Esophagus (tissue), 2 donors: ENCODE measurements around the gene PREX1. TPM values are rescaled to one million over a fixed set of nuclear protein-coding genes. Genes with fewer than 3 reads are reported as not detected.

Source experiments
- H3K27ac ChIP-seq, 2 donors: one replicate each; pipeline ENCODE4 v1.5.1; 2013; ENCODE audit warnings: low read depth in 2 of 2, mild to moderate bottlenecking in 2 of 2, inconsistent platforms in 1 of 2, low read length in 1 of 2, moderate library complexity in 1 of 2
- H3K27me3 ChIP-seq, 2 donors: one replicate each; pipeline ENCODE4 v1.6.1; 2013; ENCODE audit warnings: low read length in 2 of 2, control low read depth in 1 of 2, mild to moderate bottlenecking in 1 of 2; ENCODE audit not compliant: insufficient read depth in 2 of 2, control insufficient read depth in 1 of 2
- H3K36me3 ChIP-seq, 2 donors: one replicate each; pipeline ENCODE4 v1.6.1; 2013; ENCODE audit warnings: low read length in 1 of 2; ENCODE audit not compliant: control insufficient read depth in 2 of 2, insufficient read depth in 2 of 2
- H3K4me1 ChIP-seq, 2 donors: one replicate each; pipeline ENCODE4 v1.6.1; 2013; ENCODE audit warnings: low read length in 1 of 2; ENCODE audit not compliant: control insufficient read depth in 2 of 2, insufficient read depth in 2 of 2
- H3K4me3 ChIP-seq, 2 donors: one replicate each; pipeline ENCODE4 v1.5.1; 2013; ENCODE audit warnings: low read length in 2 of 2, mild to moderate bottlenecking in 2 of 2, low read depth in 1 of 2, moderate library complexity in 1 of 2
- H3K9me3 ChIP-seq, 2 donors: one replicate each; pipeline ENCODE4 v1.6.1; 2013; ENCODE audit warnings: mild to moderate bottlenecking in 2 of 2, low read depth in 1 of 2, low read length in 1 of 2, moderate library complexity in 1 of 2; ENCODE audit not compliant: control insufficient read depth in 2 of 2, insufficient read depth in 1 of 2
- WGBS, 2 donors: extraction: QIAGEN DNeasy Blood & Tissue Kit; methylation state at CpG; one replicate each; pipeline ENCODE4 v1.1.7; 2013; 5-methylcytosine and 5-hydroxymethylcytosine counted together
- polyA plus RNA-seq, 2 donors: library from polyadenylated mRNA; stranded (reverse); fragments of 200-250 nt; gene quantifications; one replicate each; pipeline ENCODE4 v1.2.3, GENCODE V29; 2013
- donor health status: healthy with polysubstance abuse.
- donor health status: Bipolar disorder and iron deficiency.

The PREX1 gene
- polyA plus RNA-seq, 2 donors, result 2.5 to 3.0 TPM

DNA sequence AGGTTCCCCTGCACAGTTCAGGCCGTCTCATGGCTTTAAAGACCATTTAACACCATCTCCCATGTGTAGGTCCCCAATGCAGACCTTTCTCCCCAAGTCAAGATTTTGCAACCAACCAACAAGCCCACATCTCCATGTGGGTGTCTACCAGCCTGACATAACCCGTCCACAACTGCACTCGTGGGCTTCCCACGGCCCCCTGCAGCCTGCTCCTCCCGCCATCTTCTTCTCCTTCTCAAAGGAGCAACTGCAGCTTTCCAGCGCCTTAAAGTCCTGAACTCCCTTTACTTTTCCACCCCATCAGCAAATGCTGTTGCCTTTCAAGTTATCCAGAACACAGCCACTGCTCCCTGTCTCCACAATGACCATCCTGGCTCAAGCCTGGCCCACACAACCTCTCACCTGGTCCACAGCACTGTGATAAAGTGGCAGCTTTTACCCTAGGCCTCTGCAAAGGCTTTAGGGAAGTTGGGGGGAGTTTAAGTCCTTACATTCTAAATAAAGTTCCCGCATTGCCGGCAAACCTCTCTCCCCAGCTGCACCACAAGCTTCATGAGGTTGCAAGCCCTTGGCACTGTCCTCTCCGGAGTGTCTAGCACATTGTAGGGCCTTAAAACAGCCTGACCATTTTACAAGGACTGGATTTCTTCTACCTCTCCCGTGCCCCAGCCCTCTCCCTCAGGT lies 140.5 kb downstream of the PREX1 start:
- H3K4me3 ChIP-seq, result no peak overlapping the region
- 92 to 94% methylated on average over 10 of the region's 10 CpGs for WGBS, 2 donors
- H3K9me3 ChIP-seq, result no peaks in the 10 kb centered on the region
- H3K27ac ChIP-seq, result no peak overlapping the region
- no peaks in the 10 kb centered on the region for H3K27me3 ChIP-seq
- peaks cover 7 to 9% of the 10 kb centered on the region in 2 donors for H3K4me1 ChIP-seq
- no peaks in the 10 kb centered on the region for H3K36me3 ChIP-seq

- WGBS, 2 donors, result 49 to 56% methylated on average over 19 of the region's 19 CpGs
These were observed 141.3 kb downstream of the PREX1 start for GRCh38 chr20:48686238-48687116.

DNA sequence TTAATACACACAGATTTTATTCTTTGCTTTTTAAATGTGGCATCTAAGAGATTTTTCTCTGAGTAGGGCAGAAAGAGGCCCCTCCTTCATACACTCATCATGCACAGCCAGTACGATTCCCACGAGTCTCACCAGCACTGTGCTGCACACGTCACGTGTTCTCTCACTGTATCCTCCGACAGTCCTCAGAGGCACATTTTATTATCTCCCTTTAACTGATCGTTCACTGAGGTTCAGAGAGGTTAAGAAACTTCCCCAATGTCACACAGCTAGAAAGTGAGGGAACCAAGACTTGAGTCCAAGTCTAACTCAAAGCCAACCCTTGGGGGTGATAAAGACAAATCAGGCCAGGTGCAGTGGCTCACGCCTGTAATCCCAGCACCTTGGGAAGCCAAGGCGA lies 142.5 kb downstream of the PREX1 start:
- H3K36me3 ChIP-seq, result no peaks in the 10 kb centered on the region
- H3K9me3 ChIP-seq, result no peaks in the 10 kb centered on the region
- no peak overlapping the region for H3K4me3 ChIP-seq
- 75 to 82% methylated on average over 8 of the region's 8 CpGs for WGBS, 2 donors
- H3K27me3 ChIP-seq, result no peaks in the 10 kb centered on the region
- H3K27ac ChIP-seq, result no peak overlapping the region
- peaks cover 7 to 9% of the 10 kb centered on the region in 2 donors for H3K4me1 ChIP-seq

More at GRCh38 chr20:48686238-48687116, 141.3 kb downstream of the PREX1 start:
- H3K27me3 ChIP-seq, result no peaks in the 10 kb centered on the region
- no peaks in the 10 kb centered on the region for H3K9me3 ChIP-seq
- H3K4me1 ChIP-seq, result peaks cover 7 to 9% of the 10 kb centered on the region in 2 donors
- H3K4me3 ChIP-seq, result no peak overlapping the region
- H3K27ac ChIP-seq, result peak overlapping the region in 1 of 2 donors; percentile 42
- no peaks in the 10 kb centered on the region for H3K36me3 ChIP-seq

DNA sequence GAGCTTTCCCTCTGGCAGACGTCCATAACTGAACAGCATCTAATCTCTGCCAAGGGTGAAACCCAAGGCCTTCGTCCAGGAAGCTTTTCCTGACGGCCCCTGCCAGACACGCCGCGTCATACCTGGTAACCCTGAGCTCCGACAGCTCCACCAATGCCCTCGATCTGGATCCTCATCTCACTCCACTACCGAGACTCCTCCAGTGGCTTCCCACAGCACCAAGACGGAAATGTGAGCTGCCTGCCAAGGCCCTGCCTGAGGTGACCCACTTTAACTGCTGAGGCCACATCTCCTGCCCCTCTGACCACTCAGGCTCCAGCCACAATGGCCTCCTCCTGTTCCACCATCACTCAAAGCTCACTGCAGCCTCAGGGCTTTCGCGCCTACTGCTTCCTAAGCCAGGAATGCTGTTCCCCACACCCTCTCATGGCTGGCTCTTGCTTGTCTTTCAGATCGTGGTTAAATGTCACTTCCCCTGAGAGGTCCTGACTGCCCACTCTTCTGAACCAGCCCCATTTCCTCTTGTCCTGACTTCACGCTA lies 143.2 kb downstream of the PREX1 start:
- Histone ChIP-seq H3K27me3 (no peaks in the 10 kb centered on the region), H3K9me3 (no peaks in the 10 kb centered on the region), H3K36me3 (peaks cover 0 to 5% of the 10 kb centered on the region in 2 donors), H3K4me1 (peaks cover 7 to 9% of the 10 kb centered on the region in 2 donors), H3K4me3 (no peak overlapping the region), H3K27ac (no peak overlapping the region)
- WGBS, 2 donors, result 57 to 75% methylated on average over 14 of the region's 14 CpGs

DNA sequence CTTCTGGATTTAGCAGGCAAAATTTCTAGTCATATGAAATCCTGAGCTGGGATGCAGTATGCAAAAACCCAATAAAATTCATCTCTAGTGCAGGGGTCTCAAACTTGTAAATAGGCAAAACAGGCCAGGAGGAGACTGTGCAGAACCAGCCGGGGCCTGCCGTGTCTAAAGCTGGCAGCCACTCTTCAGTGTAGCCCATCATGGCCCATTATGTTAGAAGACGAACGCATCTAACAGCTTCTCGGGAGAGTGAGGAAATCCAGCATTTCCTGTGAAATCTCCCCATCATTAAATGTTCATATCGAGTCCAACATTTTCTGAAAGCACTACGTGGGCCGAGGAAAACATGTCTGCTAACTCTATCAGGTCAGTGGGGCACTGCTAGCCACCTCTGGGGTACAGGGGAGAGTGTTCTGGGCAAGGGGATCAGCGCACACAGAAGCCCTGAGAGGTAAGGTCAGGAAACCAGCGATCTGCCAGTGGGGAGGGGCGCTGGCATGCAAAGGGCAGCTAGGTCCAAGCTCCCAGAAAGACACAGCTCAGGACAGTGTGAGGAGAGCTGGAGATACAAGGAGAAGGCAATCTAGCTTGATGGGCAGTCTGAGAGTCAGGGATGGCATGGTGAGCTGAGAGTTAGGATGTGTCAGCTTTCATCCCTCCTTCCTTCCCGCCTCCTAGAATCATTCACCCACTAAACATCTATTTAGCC lies 144.2 kb downstream of the PREX1 start:
- Histone ChIP-seq H3K9me3 (no peaks in the 10 kb centered on the region), H3K36me3 (peaks cover 0 to 10% of the 10 kb centered on the region in 2 donors), H3K4me1 (peaks cover 7 to 9% of the 10 kb centered on the region in 2 donors), H3K27ac (no peak overlapping the region), H3K27me3 (no peaks in the 10 kb centered on the region), H3K4me3 (no peak overlapping the region)
- WGBS, 2 donors, result 70 to 79% methylated on average over 12 of the region's 12 CpGs

DNA sequence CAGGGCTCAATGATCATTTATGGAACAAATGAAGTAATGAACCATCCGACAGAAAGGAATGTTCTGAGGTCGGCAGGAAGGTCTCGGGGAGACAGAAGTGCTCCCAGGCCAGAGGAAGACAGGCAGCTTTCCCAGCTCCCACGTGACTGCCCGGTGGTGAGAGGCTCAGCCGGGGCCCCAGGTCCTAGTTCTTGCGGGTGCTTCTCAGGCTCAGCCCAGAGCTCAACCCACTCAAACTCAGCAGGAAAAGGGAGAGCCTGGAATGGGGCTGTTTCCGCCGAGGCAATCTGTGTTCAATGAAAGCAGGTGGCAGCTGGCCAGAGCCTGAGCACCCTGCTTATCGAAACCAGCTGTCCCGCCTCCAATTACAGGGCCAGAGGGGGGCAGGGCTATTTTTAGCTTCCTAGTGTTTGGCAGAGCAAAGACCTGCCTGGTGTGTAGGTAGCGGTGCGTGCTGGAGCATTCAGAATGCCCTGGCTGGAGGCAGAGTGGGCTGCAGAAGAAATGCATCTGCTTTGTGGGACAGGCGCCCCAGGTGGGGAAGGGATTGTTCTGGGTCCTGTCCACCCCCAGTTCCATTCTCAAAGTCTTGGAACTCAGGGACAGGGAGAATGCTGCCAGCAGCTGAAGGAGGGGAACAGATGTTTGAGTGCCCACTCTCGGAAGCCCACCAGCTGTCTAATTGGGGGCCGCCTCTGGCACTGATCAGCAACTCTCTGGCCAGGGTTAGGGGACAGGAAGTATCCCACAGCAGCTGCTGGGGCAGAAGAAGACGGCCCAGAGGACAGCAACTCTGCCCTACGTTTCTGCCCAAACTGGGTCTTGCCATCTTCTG lies 145.1 kb downstream of the PREX1 start:
- Histone ChIP-seq H3K4me3 (no peak overlapping the region), H3K36me3 (peaks cover 0 to 10% of the 10 kb centered on the region in 2 donors), H3K27ac (no peak overlapping the region), H3K9me3 (no peaks in the 10 kb centered on the region), H3K27me3 (no peaks in the 10 kb centered on the region), H3K4me1 (peaks cover 7 to 9% of the 10 kb centered on the region in 2 donors)
- WGBS, 2 donors, result 28% methylated on average over 18 of the region's 18 CpGs

GRCh38 chr20:48681873-48682426 lies 145.8 kb downstream of the PREX1 start:
- Histone ChIP-seq H3K4me1 (peaks cover 7 to 9% of the 10 kb centered on the region in 2 donors), H3K27ac (no peak overlapping the region)

DNA sequence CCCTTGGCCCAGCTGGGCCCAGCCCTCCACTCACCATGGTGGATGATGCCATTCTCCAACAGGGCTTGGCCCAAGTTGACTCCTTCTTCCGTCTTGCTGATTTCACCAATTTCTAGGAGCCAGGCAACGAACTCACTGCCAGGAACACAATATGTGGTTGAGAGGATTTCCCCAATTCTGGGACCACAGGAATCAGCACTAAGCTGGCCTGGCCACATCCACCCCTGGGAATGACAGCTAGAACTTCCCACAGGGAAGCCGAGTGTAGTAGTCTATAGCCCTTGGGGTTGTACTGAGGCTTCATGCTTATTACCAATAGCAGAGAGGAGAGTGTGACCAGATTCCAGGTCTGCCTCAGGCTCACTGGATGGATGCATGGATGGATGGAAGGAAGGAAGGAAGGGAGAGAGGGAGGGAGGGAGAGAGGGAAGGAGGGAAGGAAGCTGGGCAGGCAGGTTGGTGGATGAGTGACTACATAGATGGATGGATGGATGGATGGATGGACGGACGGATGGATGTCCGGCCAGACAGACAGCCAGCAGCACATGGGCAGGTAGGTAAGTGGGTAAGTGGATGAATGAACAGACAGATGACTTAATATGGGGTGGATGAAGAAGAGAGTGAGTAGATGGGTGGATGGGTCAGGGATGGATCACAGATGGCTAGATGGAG lies 146.5 kb downstream of the PREX1 start:
- Histone ChIP-seq H3K4me3 (no peak overlapping the region), H3K4me1 (peaks cover 7 to 9% of the 10 kb centered on the region in 2 donors), H3K36me3 (peaks cover 0 to 10% of the 10 kb centered on the region in 2 donors), H3K27me3 (no peaks in the 10 kb centered on the region), H3K9me3 (no peaks in the 10 kb centered on the region), H3K27ac (no peak overlapping the region)
- 69 to 77% methylated on average over 6 of the region's 6 CpGs for WGBS, 2 donors

More at GRCh38 chr20:48681873-48682426, 145.8 kb downstream of the PREX1 start:
- Histone ChIP-seq H3K4me3 (no peak overlapping the region), H3K9me3 (no peaks in the 10 kb centered on the region), H3K36me3 (peaks cover 0 to 10% of the 10 kb centered on the region in 2 donors), H3K27me3 (no peaks in the 10 kb centered on the region)
- 68 to 70% methylated on average over 6 of the region's 6 CpGs for WGBS, 2 donors
